SU-DHL-6 (cell line): Measurements from ENCODE around the gene OXSR1.

Source experiments
- CTCF ChIP-seq: fragments of 200-600 bp; sonication (generic); IDR thresholded peaks from one replicate; pipeline ENCODE4 v1.5.1; 2017; ENCODE audit warnings: antibody characterized with exemption, mild to moderate bottlenecking, low read length, moderate library complexity; ENCODE audit not compliant: insufficient read depth, poor library complexity, severe bottlenecking
- EZH2phosphoT487 ChIP-seq: fragments of 200-600 bp; sonication (generic), shearing (Covaris generic); conservative IDR thresholded peaks from 2 replicates; pipeline ENCODE4 v1.6.1; 2018; ENCODE audit warnings: mild to moderate bottlenecking, antibody characterized with exemption, low read length, moderate library complexity, mixed read lengths

GRCh38 chr3:38118421-38119247, 46.7 kb upstream of the OXSR1 start:
- TF ChIP-seq CTCF: no peak
- TF ChIP-seq EZH2phosphoT487: no peak
